Right lobe of liver (tissue), 6 donors: ENCODE measurements around the gene STPG1. TPM values are rescaled to one million over a fixed set of nuclear protein-coding genes. Genes with fewer than 3 reads are reported as not detected.

ENCODE experiments used
- ATAC-seq, 4 donors: fragments of 200-7000 bp; cut with Tn5 transposase; one replicate each; pipeline ENCODE4 v1.9.1; 2020; ENCODE audit warnings: mild to moderate bottlenecking in 4 of 4, moderate library complexity in 4 of 4
- DNase-seq, 3 donors: peaks; one replicate each; pipeline ENCODE4 v3.0.0-alpha.2; 2020
- H3K27ac ChIP-seq, 3 donors: fragments of 200-600 bp; one replicate each; pipeline ENCODE4 v1.8.0; 2022
- H3K27me3 ChIP-seq, 2 donors: fragments of 200-600 bp; one replicate each; pipeline ENCODE4 v1.8.0; 2022
- H3K36me3 ChIP-seq, 4 donors: fragments of 200-600 bp; sonication (generic) in 1 of 4; one replicate each; pipeline versions ENCODE4 v1.5.1 to v1.8.0; 2017 to 2022; ENCODE audit warnings: control low read depth in 1 of 4
- H3K4me1 ChIP-seq, 4 donors: fragments of 200-600 bp; sonication (generic) in 1 of 4; one replicate each; pipeline versions ENCODE4 v1.5.1 to v1.8.0; 2017 to 2022; ENCODE audit warnings: control low read depth in 1 of 4
- H3K4me3 ChIP-seq, 3 donors: fragments of 200-600 bp; one replicate each; pipeline ENCODE4 v1.8.0; 2022
- H3K9me3 ChIP-seq, 4 donors: fragments of 200-600 bp; sonication (generic) in 1 of 4; one replicate each; pipeline versions ENCODE4 v1.5.1 to v1.8.0; 2017 to 2022; ENCODE audit warnings: control low read depth in 1 of 4
- POLR2A ChIP-seq: fragments of 450-650 bp; IDR thresholded peaks from one replicate; pipeline ENCODE4 v1.6.1; 2017; ENCODE audit warnings: antibody characterized with exemption, mild to moderate bottlenecking
- WGBS: methylation state at CpG from one replicate; pipeline ENCODE4 v1.1.6; 2018; ENCODE audit warnings: low coverage, low lambda C conversion rate; ENCODE audit not compliant: insufficient coverage; ENCODE audit errors: missing lambda C conversion rate; 5-methylcytosine and 5-hydroxymethylcytosine counted together
- intact Hi-C, 2 donors: fragments of 100-400 bp; cut with DNase I; formaldehyde crosslinking; loops; one replicate each; pipeline versions ENCODE4 v1.11.2 to v1.14.1; 2022
- total RNA-seq, 6 experiments: library from RNA; depleted of rRNA in 2 of 6; stranded (reverse); fragments of >200 nt in 2 of 6; fragmentation: NEBNext Ultra II Directional in 3 of 6; extraction: Animal tissue kit (Norgen Biotek cat#: 25700) in 3 of 6; gene quantifications; one replicate each; pipeline versions ENCODE4 v1.1.0 to v1.2.4, GENCODE V29; 2016 to 2023
- TF ChIP-seq, protein P1 (sequence below), 4 donors: fragments of 200-600 bp in 3 of 4; fragments of 450-650 bp in 1 of 4; IDR thresholded peaks; one replicate each; pipeline versions ENCODE4 v1.5.1 to v1.8.0; 2016 to 2022; ENCODE audit warnings: antibody characterized with exemption in 4 of 4, mild to moderate bottlenecking in 2 of 4
- donor health status: DM: no; HTN: yes; CAD: no.
- donor health status: DM: no; HTN: no; CAD: no.
- donor health status: DM: no; HTN: no; CAD: no.
- donor health status: DM: no; HTN: yes; CAD: no.
- donor health status: DM: no; HTN: yes; CAD: no.

Gene STPG1
- total RNA-seq, 6 experiments from 2014 or later, result 1.0 to 3.6 (median 1.7) TPM

DNA sequence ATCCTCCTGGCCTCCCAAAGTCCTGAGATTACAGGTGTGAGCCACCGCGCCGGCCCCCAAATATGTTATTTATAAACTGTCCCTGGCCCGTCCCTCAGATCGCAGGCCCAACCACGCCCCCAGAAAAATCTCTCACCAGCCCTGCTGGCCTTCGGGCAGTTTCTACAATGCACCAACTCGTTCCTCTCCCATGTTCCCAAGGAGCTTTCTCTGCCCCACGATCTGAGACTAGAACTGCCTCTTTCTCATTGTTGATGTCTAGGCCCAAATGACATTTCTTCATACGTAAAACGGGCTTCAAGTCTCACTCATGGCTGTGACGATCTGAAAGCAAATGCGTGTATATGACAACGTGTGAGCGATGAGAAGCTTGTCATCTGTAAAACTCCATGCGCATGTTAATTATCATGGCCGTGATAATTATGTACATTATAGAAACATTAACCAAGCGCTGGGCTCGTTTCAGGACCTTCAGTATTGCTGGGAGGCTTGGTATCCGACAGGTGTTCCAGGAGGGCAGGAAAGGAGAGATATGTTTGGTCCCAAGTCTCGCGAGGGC, 1.3 kb upstream of the STPG1 start:
- peak overlapping the region in 2 of 3 donors; percentile 17 to 73 for H3K4me3 ChIP-seq
- no peaks in the 10 kb centered on the region for H3K36me3 ChIP-seq
- no peak overlapping the region for H3K27ac ChIP-seq
- no peak for DNase-seq
- WGBS, result 72% methylated on average over 21 of the region's 22 CpGs
- H3K27me3 ChIP-seq, result no peaks in the 10 kb centered on the region
- no peak for ATAC-seq
- peaks cover 0 to 13% (median 0%) of the 10 kb centered on the region in 4 donors for H3K4me1 ChIP-seq
- intact Hi-C loops, result no loop called here
- H3K9me3 ChIP-seq, result no peaks in the 10 kb centered on the region
- no peak for TF ChIP-seq POLR2A
- TF ChIP-seq, protein P1, sequence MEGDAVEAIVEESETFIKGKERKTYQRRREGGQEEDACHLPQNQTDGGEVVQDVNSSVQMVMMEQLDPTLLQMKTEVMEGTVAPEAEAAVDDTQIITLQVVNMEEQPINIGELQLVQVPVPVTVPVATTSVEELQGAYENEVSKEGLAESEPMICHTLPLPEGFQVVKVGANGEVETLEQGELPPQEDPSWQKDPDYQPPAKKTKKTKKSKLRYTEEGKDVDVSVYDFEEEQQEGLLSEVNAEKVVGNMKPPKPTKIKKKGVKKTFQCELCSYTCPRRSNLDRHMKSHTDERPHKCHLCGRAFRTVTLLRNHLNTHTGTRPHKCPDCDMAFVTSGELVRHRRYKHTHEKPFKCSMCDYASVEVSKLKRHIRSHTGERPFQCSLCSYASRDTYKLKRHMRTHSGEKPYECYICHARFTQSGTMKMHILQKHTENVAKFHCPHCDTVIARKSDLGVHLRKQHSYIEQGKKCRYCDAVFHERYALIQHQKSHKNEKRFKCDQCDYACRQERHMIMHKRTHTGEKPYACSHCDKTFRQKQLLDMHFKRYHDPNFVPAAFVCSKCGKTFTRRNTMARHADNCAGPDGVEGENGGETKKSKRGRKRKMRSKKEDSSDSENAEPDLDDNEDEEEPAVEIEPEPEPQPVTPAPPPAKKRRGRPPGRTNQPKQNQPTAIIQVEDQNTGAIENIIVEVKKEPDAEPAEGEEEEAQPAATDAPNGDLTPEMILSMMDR (IDR thresholded peaks at IDR 0.05), result no peak

DNA sequence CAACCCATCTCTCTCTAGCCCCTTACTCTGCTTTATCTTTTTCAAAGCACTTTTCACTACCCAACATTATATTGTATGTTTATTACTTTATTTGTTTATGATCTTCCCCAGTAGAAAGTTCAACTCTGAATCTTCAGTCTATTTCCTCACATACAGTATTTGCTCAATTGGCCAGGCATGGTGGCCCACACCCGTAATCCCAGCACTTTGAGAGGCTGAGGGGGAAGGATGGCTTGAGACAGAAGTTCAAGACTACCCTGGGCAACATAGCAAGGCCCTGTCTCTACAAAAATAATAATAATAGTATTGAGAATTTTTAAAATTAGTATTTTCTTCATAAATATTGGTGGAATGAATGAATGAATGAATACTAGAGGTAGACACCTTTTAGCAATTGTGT, 1.2 kb downstream of the STPG1 start:
- H3K9me3 ChIP-seq, result no peaks in the 10 kb centered on the region
- no peak for ATAC-seq
- H3K36me3 ChIP-seq, result no peaks in the 10 kb centered on the region
- 89% methylated on average over 1 of the region's 1 CpG for WGBS
- H3K4me1 ChIP-seq, result peaks cover 0 to 13% (median 0%) of the 10 kb centered on the region in 4 donors
- TF ChIP-seq, protein P1 (IDR thresholded peaks at IDR 0.05), result no peak
- no peak for TF ChIP-seq POLR2A
- no peak overlapping the region for H3K27ac ChIP-seq
- intact Hi-C loops, result no loop called here
- DNase-seq, result no peak
- H3K27me3 ChIP-seq, result no peaks in the 10 kb centered on the region
- no peak overlapping the region for H3K4me3 ChIP-seq

DNA sequence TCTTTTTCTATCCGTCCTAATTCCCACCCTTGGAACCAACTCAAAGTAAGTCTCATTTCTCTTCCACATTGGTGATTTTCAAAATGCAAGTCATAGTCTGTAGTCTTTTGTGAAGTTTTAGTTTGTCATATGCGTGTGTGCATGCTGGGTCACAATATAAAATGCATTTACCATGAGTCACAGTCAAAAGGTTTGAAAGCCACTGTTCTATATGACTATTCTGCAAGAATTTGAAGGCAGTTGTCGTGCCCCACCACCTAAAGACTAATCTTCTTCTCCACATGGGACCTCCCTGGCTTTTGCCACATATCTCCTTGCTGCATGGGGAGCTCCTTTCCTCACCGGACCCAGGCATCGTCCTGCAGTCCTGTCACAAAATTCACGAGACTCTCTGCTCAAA, 1.6 kb downstream of the STPG1 start:
- no peaks in the 10 kb centered on the region for H3K36me3 ChIP-seq
- 77% methylated on average over 6 of the region's 6 CpGs for WGBS
- H3K27me3 ChIP-seq, result no peaks in the 10 kb centered on the region
- TF ChIP-seq, protein P1 (IDR thresholded peaks at IDR 0.05), result no peak
- no peak for TF ChIP-seq POLR2A
- H3K27ac ChIP-seq, result no peak overlapping the region
- DNase-seq (no peak), ATAC-seq (no peak)
- H3K9me3 ChIP-seq, result no peaks in the 10 kb centered on the region
- no peak overlapping the region for H3K4me3 ChIP-seq
- intact Hi-C loops, result no loop called here
- H3K4me1 ChIP-seq, result peaks cover 0 to 11% (median 0%) of the 10 kb centered on the region in 4 donors

DNA sequence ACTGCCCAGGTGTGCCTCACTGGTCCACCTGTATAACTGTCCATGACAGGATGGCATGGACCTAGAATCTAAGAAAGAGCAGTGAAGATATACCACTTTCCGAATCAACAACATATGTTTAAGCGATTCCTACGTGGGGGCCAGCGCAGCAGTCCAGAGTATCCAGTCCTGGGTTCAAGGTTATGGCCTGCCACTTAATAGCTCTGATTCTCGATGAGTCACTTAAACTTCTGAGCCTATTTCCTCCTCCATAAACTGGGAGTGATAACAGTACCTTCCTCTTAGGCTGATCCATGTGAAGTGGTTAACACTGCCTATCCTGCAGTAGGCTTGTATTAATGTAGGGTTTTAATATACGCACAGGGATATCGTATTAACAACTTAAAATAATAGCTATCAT, 2.8 kb downstream of the STPG1 start:
- no peak for DNase-seq
- TF ChIP-seq, protein P1 (IDR thresholded peaks at IDR 0.05), result no peak
- TF ChIP-seq POLR2A, result no peak
- intact Hi-C loops, result no loop called here
- 91% methylated on average over 7 of the region's 7 CpGs for WGBS
- H3K4me3 ChIP-seq, result no peak overlapping the region
- H3K27ac ChIP-seq, result no peak overlapping the region
- H3K9me3 ChIP-seq, result no peaks in the 10 kb centered on the region
- H3K36me3 ChIP-seq, result no peaks in the 10 kb centered on the region
- peaks cover 0 to 4% (median 0%) of the 10 kb centered on the region in 4 donors for H3K4me1 ChIP-seq
- no peak for ATAC-seq
- no peaks in the 10 kb centered on the region for H3K27me3 ChIP-seq
